IMR-90 (cell line): ENCODE measurements around the gene SEPHS1. TPM values are rescaled to one million over a fixed set of nuclear protein-coding genes. Genes with fewer than 3 reads are reported as not detected.

Source experiments
- ATAC-seq: fragments of 200-7000 bp; cut with Tn5 transposase; 2 replicates; pipeline ENCODE4 v1.9.1; 2020; ENCODE audit warnings: low read depth, mild to moderate bottlenecking, moderate library complexity
- BruUV-seq: library from RNA; stranded (reverse); fragments of 400-500 nt; replicated peaks from 2 replicates; lab custom pipeline; 2021; lab: Mats Ljungman, UMichigan
- CTCF ChIA-PET: fragments of 300-600 bp; formaldehyde crosslinking; extraction: SDS; loops from one replicate; lab custom pipeline; 2021; ENCODE audit warnings: antibody characterized with exemption; lab: Yijun Ruan, JAX
- POLR2A ChIA-PET: fragments of 300-600 bp; sonication (Branson Sonifier 250); formaldehyde crosslinking; loops from one replicate; lab custom pipeline; 2022; ENCODE audit warnings: antibody characterized with exemption; ENCODE audit not compliant: unreplicated experiment; lab: Charles Lee
- DNase-seq: peaks from one replicate; pipeline ENCODE4 v3.0.0; 2013
- H2AFZ ChIP-seq: replicated peaks from 2 replicates; pipeline ENCODE3; 2013; ENCODE audit warnings: low read length, mild to moderate bottlenecking; ENCODE audit not compliant: poor library complexity
- H2AK5ac ChIP-seq: 2 replicates; pipeline ENCODE4 v1.6.1; 2013; ENCODE audit warnings: low read depth, low read length, inconsistent platforms
- H2AK9ac ChIP-seq: replicated peaks from 2 replicates; pipeline ENCODE3; 2013; ENCODE audit warnings: mild to moderate bottlenecking, low read depth, low read length, moderate library complexity; ENCODE audit not compliant: poor library complexity
- H2BK120ac ChIP-seq: 2 replicates; pipeline ENCODE4 v1.6.1; 2013; ENCODE audit warnings: low read depth, low read length, inconsistent platforms
- H2BK15ac ChIP-seq: 3 replicates; pipeline ENCODE4 v1.6.1; 2013; ENCODE audit warnings: low read depth, low read length, inconsistent platforms
- H2BK20ac ChIP-seq: 2 replicates; pipeline ENCODE4 v1.6.1; 2013; ENCODE audit warnings: low read depth, mild to moderate bottlenecking, inconsistent platforms, low read length, moderate library complexity
- H2BK5ac ChIP-seq: 2 replicates; pipeline ENCODE4 v1.6.1; 2013; ENCODE audit warnings: mild to moderate bottlenecking, low read depth, low read length, inconsistent platforms; ENCODE audit not compliant: poor library complexity, severe bottlenecking
- H3K14ac ChIP-seq: replicated peaks from 2 replicates; pipeline ENCODE4 v1.6.1; 2013; ENCODE audit warnings: low read depth, low read length, inconsistent platforms
- H3K18ac ChIP-seq: 2 replicates; pipeline ENCODE4 v1.6.1; 2013; ENCODE audit warnings: low read depth, low read length, control low read depth
- H3K23ac ChIP-seq: 2 replicates; pipeline ENCODE4 v1.6.1; 2013; ENCODE audit warnings: low read depth, low read length, inconsistent platforms
- H3K27ac ChIP-seq: 2 replicates; pipeline ENCODE4 v1.5.1; 2013; ENCODE audit warnings: mild to moderate bottlenecking, control low read depth, low read length; ENCODE audit not compliant: insufficient read depth
- H3K27me3 ChIP-seq: 2 replicates; pipeline ENCODE4 v1.6.1; 2013; ENCODE audit warnings: low read length; ENCODE audit not compliant: control insufficient read depth, insufficient read depth
- H3K36me3 ChIP-seq: 2 replicates; pipeline ENCODE4 v1.6.1; 2013; ENCODE audit warnings: low read length, mixed read lengths; ENCODE audit not compliant: control insufficient read depth, insufficient read depth
- H3K4ac ChIP-seq: 2 replicates; pipeline ENCODE4 v1.6.1; 2013; ENCODE audit warnings: low read depth, low read length, inconsistent platforms
- H3K4me1 ChIP-seq: 2 replicates; pipeline ENCODE4 v1.6.1; 2013; ENCODE audit warnings: low read length, mixed read lengths; ENCODE audit not compliant: control insufficient read depth, insufficient read depth
- H3K4me2 ChIP-seq: 2 replicates; pipeline ENCODE4 v1.6.1; 2013; ENCODE audit warnings: low read depth, mild to moderate bottlenecking, control low read depth, low read length, moderate library complexity
- H3K4me3 ChIP-seq: 2 replicates; pipeline ENCODE4 v1.5.1; 2013; ENCODE audit warnings: low read depth, mild to moderate bottlenecking, control low read depth, low read length, moderate library complexity; ENCODE audit not compliant: insufficient read depth
- H3K56ac ChIP-seq: 2 replicates; pipeline ENCODE4 v1.6.1; 2013; ENCODE audit warnings: low read length, inconsistent platforms; ENCODE audit not compliant: insufficient read depth; ENCODE audit errors: extremely low read depth
- H3K79me1 ChIP-seq, 2 experiments: 2 replicates each; pipeline ENCODE4 v1.6.1; 2013; ENCODE audit warnings: low read length in 2 of 2, inconsistent platforms in 1 of 2, low read depth in 1 of 2
- H3K9ac ChIP-seq: 2 replicates; pipeline ENCODE4 v1.6.1; 2013; ENCODE audit warnings: low read depth, low read length, control low read depth
- H3K9me1 ChIP-seq: 2 replicates; pipeline ENCODE4 v1.6.1; 2013; ENCODE audit warnings: low read length, inconsistent platforms; ENCODE audit not compliant: insufficient read depth
- H3K9me3 ChIP-seq: 2 replicates; pipeline ENCODE4 v1.6.1; 2013; ENCODE audit warnings: low read length; ENCODE audit not compliant: control insufficient read depth, insufficient read depth
- H4K20me1 ChIP-seq: 2 replicates; pipeline ENCODE4 v1.6.1; 2013; ENCODE audit warnings: low read length, inconsistent platforms; ENCODE audit not compliant: insufficient read depth
- H4K5ac ChIP-seq: 2 replicates; pipeline ENCODE4 v1.6.1; 2013; ENCODE audit warnings: mild to moderate bottlenecking, low read depth, low read length, control low read depth
- H4K8ac ChIP-seq, 2 experiments: 2 replicates each; pipeline ENCODE4 v1.6.1; 2013; ENCODE audit warnings: low read depth in 2 of 2, low read length in 2 of 2, control low read depth in 1 of 2, inconsistent platforms in 1 of 2
- H4K91ac ChIP-seq: 2 replicates; pipeline ENCODE4 v1.6.1; 2013; ENCODE audit warnings: low read depth, low read length, inconsistent platforms; ENCODE audit not compliant: insufficient read depth
- BHLHE40 ChIP-seq: fragments of 150-350 bp; IDR thresholded peaks from 2 replicates; pipeline ENCODE4 v1.6.1; 2016; ENCODE audit warnings: mild to moderate bottlenecking, low read depth, low read length
- CEBPB ChIP-seq: IDR thresholded peaks from 2 replicates; pipeline ENCODE4 v1.6.1; 2012; ENCODE audit warnings: low read depth, low read length, improper control_type of control experiment
- CHD1 ChIP-seq: IDR thresholded peaks from 2 replicates; pipeline ENCODE4 v1.6.1; 2012; ENCODE audit warnings: low read depth, low read length, improper control_type of control experiment
- CTCF ChIP-seq: conservative IDR thresholded peaks from 2 replicates; pipeline ENCODE4 v1.5.1; 2012; ENCODE audit warnings: mild to moderate bottlenecking, low read depth, low read length, improper control_type of control experiment
- ELK1 ChIP-seq: fragments of 150-350 bp; IDR thresholded peaks from 2 replicates; pipeline ENCODE4 v1.6.1; 2016; ENCODE audit warnings: low read depth, mild to moderate bottlenecking, low read length, moderate library complexity, borderline replicate concordance
- FOS ChIP-seq: fragments of 150-350 bp; IDR thresholded peaks from 2 replicates; pipeline ENCODE4 v1.6.1; 2016; ENCODE audit warnings: low read depth, low read length
- MAZ ChIP-seq: IDR thresholded peaks from 2 replicates; pipeline ENCODE4 v1.6.1; 2012; ENCODE audit warnings: low read depth, mild to moderate bottlenecking, low read length, improper control_type of control experiment, moderate library complexity, borderline replicate concordance
- POLR2A ChIP-seq: IDR thresholded peaks from 2 replicates; pipeline ENCODE4 v1.6.1; 2012; ENCODE audit warnings: mild to moderate bottlenecking, low read depth, low read length
- RCOR1 ChIP-seq: IDR thresholded peaks from 2 replicates; pipeline ENCODE4 v1.6.1; 2012; ENCODE audit warnings: mild to moderate bottlenecking, low read length, improper control_type of control experiment; ENCODE audit not compliant: insufficient replicate concordance
- RFX5 ChIP-seq: IDR thresholded peaks from 2 replicates; pipeline ENCODE4 v1.8.0; 2012; ENCODE audit warnings: low read depth, mild to moderate bottlenecking, low read length, moderate library complexity
- SMC3 ChIP-seq: fragments of 150-350 bp; IDR thresholded peaks from 2 replicates; pipeline ENCODE4 v1.6.1; 2016; ENCODE audit warnings: low read depth, mild to moderate bottlenecking, antibody characterized with exemption, low read length, moderate library complexity
- USF2 ChIP-seq: fragments of 150-350 bp; IDR thresholded peaks from 2 replicates; pipeline ENCODE4 v1.6.1; 2017; ENCODE audit warnings: mild to moderate bottlenecking, antibody characterized with exemption, low read length, low read depth
- WGBS, 2 experiments: methylation state at CpG; one replicate each; pipeline versions ENCODE4 v1.1.5 to v1.1.7; 2013; ENCODE audit warnings: missing lambda C conversion rate in 2 of 2; ENCODE audit not compliant: insufficient read length in 1 of 2; ENCODE audit errors: extremely low coverage in 2 of 2; 5-methylcytosine and 5-hydroxymethylcytosine counted together
- dilution Hi-C: fragments of 300-500 bp; cut with HindIII; formaldehyde crosslinking; loops from one replicate; pipeline ENCODE4 v1.14.3; 2018; ENCODE audit warnings: low sequenced_read_pairs; ENCODE audit not compliant: unreplicated experiment
- in situ Hi-C: fragments of 300-500 bp; cut with MboI; formaldehyde crosslinking; loops from 3 replicates; pipeline ENCODE4 v1.14.3; 2019; ENCODE audit warnings: low sequenced_read_pairs, inconsistent platforms, mixed read lengths
- intact Hi-C: fragments of 100-400 bp; cut with micrococcal nuclease; formaldehyde crosslinking; loops from 2 replicates; pipeline ENCODE4 v1.10.0; 2022
- polyA plus RNA-seq, 3 experiments: library from polyadenylated mRNA; depleted of rRNA; stranded (reverse); fragments of >200 nt; gene quantifications; 2 replicates each; pipeline ENCODE4 v1.2.3, GENCODE V29; 2012; ENCODE audit warnings: low replicate concordance in 1 of 3
- total RNA-seq: library from RNA; depleted of rRNA; stranded (reverse); fragments of >200 nt; gene quantifications from 2 replicates; pipeline ENCODE4 v1.2.3, GENCODE V29; 2012

The SEPHS1 gene
- total and polyA plus RNA-seq, 2 of the 4 experiments (the other 2 are of a cell fraction), result 39.4 to 69.4 TPM

- Histone ChIP-seq H2AK5ac (no peak overlapping the region), H2AK9ac (no peak overlapping the region), H3K79me1 (peaks cover 2 to 13% of the 10 kb centered on the region in 2 experiments; a peak in 1 of 4 replicates), H4K8ac (no peak overlapping the region), H3K4me2 (no peak overlapping the region), H2BK15ac (no peak overlapping the region), H2BK120ac (no peak overlapping the region), H3K27me3 (no peaks in the 10 kb centered on the region), H3K18ac (no peak overlapping the region), H2AFZ (no peak overlapping the region), H2BK5ac (no peak overlapping the region), H2BK20ac (no peak overlapping the region), H3K56ac (no peak overlapping the region), H4K20me1 (no peaks in the 10 kb centered on the region), H3K14ac (no peak overlapping the region), H3K4me3 (no peak overlapping the region), H4K91ac (no peak overlapping the region), H3K27ac (no peak overlapping the region), H3K4ac (no peak overlapping the region), H3K23ac (no peak overlapping the region), H3K4me1 (no peaks in the 10 kb centered on the region), H3K9me3 (no peaks in the 10 kb centered on the region), H4K5ac (no peak overlapping the region), H3K9me1 (no peaks in the 10 kb centered on the region), H3K36me3 (peaks cover 47% of the 10 kb centered on the region), H3K9ac (no peak overlapping the region)
- dilution Hi-C loops (no loop called here), intact Hi-C loops (no loop called here), in situ Hi-C loops (no loop called here)
- ChIA-PET POLR2A (no interaction called here), CTCF (interaction anchor here (0.8 kb wide), 1 partner anchor 103 kb away, joined by 3 read pairs; no protein-coding TSS in a partner anchor)
- no TSS peak for BruUV-seq
- 100% methylated on average over 1 of the region's 5 CpGs; no CpG with 5 or more reads in 1 of the 2 experiments for WGBS, 2 experiments
- TF ChIP-seq FOS (no peak), POLR2A (no peak), CTCF (no peak), SMC3 (no peak), ELK1 (no peak), CEBPB (no peak), CHD1 (no peak), RCOR1 (no peak), USF2 (no peak), BHLHE40 (no peak), RFX5 (no peak), MAZ (no peak)
- ATAC-seq (no peak), DNase-seq (no peak)
These were observed 20.0 kb downstream of the SEPHS1 start for GRCh38 chr10:13328126-13328525.
